CD4-positive, alpha-beta T cell treated with Interleukin-17A for 1 hour (primary cell): ENCODE measurements around the gene NAA15.
"Not testable (repeated sequence)": the region's sequence is repeated elsewhere in the genome, so short reads cannot be mapped to it uniquely, and the experiment has no call there.

ENCODE experiments used
- DNase-seq: peaks from one replicate; pipeline ENCODE4 v3.0.0-alpha.2; 2020

NAA15 gene

GRCh38 chr4:139301113-139301820 lies at the start of gene NAA15:
Gene NAA15, plus strand, starts transcription at chr4:139301505. Its CDS starts 273 bp downstream, at chr4:139301778.
- peak; percentile 98 for DNase-seq

DNA sequence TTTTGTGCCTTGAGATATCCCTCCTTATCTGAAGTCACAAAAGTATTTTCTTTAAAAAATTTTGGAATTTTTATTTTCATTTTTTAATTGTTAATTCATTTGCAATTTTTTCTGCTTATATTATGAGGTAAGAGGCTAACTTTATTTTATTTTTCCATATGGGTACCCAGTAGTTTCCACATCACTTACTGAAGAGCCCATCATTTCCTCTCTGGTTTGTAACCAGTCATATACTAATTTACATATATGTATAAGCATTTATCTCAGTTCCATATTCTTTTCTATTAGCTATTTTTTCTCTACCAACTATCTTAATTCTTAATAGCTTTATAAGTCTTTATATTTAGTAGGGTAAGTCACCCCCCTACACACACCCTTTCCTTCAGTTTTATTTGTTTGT lies 48.3 kb upstream of the NAA15 start:
- no peak for DNase-seq

GRCh38 chr4:139253713-139254112 lies 47.6 kb upstream of the NAA15 start:
- DNase-seq = no peak

- not testable (repeated sequence) for DNase-seq
Measured at GRCh38 chr4:139255581-139255980, 45.7 kb upstream of the NAA15 start.

DNA sequence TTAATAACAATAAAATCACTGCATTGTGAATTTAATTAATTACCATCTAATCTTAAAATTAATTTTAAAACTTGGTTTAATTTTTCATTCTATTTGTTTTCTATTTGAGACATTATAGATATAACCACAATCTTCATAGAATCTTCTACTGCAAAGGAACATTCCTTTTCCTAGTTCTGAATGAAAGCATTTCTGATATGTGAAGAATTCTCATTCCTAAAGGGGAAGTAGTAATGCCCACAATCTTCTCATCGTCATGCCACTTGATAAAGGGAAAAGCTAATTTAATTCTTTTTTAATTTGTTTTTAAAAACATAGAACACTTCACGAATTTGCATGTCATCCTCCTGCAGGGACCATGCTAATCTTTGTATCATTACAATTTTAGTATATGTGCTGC lies 45.0 kb upstream of the NAA15 start:
- DNase-seq = no peak

GRCh38 chr4:139265654-139266053 lies 35.7 kb upstream of the NAA15 start:
- no peak for DNase-seq

GRCh38 chr4:139266208-139266582 lies 35.1 kb upstream of the NAA15 start:
- no peak for DNase-seq

- peak; percentile 81 for DNase-seq
Measured at GRCh38 chr4:139266583-139267257, 34.6 kb upstream of the NAA15 start.

DNA sequence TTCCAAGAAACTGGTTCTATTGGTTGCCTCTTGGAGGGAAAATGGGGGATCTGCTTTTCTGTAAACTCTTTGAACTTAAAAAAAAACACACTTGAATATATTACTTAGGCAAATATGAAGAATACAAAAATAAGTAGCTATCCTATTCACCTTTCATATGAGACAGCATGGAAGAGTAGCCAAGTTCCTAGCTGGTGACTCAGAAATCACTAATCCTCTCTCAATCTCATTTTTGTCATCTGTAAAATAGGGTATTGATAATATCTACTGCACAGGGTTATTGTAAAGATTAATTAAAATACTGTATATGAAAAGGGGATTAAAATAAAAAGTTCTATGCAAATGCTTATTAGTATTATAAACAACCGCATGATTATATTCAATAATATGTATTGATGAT lies 34.0 kb upstream of the NAA15 start:
- DNase-seq = no peak

DNA sequence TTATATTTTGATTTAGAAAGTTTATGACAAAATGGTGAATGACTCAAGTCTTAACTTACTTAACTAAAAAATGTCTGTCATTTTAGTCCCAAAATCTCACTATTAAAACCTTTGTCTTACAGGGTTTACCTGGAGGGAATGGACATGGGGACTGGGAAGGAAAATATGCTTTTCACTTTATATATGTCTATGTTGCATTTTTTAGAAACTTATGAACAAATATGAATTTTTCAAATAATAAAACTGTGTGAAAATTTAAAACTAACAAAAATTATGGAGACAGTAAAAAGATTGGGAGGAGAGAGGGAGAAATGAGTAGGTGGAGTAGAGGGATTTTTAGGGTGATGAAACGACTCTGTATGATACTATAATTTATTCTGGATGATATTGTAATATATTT lies 27.5 kb upstream of the NAA15 start:
- DNase-seq = no peak

DNA sequence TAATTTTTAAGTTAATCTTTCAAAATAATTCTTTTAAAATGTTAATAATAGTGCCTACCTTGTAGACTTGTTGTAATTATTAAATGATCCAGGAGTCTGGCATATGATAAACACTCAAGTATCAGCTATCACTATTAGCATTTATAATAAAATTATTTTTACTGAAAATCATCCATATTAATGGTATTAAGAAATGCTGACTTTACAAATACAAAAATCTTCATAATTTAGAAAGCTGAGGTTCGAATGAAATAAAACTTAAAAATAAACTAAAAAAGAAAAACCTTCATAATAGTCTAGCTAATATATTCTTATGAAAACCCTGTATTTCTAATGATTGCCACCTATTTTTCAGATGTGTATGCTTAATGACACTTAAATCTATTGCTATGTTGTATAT lies 26.5 kb upstream of the NAA15 start:
- no peak for DNase-seq

DNA sequence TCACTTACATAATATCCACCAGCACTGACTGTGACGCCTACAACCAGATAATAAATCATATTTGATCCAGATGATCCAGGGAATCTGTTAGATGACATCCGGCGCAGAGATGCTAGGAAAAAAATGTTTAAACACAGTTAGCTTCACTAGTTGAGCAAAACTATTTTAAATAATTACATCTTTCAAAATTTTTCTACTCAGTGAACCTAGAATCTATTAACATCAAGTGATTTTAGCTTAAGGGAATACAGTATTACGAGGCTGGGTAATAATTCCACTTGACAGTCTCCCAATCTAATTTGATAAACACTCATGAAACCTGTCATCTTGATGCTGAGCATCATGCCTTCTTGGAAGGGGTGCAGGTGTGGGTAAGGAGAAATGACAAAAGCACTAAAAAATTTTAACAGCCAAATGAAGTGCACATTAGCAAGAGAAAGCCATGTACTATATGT lies 26.0 kb upstream of the NAA15 start:
- no peak for DNase-seq

DNA sequence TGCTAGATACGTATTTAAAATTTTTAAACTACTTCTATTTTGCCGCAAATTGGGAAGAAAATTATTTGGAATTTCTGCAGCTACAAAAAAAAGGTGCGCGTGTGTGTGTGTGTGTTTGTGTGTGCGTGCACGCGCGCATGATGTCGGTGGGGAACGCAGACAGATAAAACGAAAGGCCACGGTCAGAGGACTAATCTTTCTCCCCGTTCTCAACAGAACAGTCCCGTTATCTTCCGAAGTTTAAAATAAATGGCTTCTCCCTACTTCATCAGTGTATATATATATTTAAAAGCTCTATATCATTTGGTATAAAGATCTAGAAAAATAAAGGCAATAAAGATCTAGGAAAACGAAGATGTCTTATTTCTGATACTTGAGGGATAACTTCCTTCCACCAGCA lies 22.8 kb upstream of the NAA15 start:
- no peak for DNase-seq

- no peak for DNase-seq
Measured at GRCh38 chr4:139278912-139279759, 22.2 kb upstream of the NAA15 start.

DNA sequence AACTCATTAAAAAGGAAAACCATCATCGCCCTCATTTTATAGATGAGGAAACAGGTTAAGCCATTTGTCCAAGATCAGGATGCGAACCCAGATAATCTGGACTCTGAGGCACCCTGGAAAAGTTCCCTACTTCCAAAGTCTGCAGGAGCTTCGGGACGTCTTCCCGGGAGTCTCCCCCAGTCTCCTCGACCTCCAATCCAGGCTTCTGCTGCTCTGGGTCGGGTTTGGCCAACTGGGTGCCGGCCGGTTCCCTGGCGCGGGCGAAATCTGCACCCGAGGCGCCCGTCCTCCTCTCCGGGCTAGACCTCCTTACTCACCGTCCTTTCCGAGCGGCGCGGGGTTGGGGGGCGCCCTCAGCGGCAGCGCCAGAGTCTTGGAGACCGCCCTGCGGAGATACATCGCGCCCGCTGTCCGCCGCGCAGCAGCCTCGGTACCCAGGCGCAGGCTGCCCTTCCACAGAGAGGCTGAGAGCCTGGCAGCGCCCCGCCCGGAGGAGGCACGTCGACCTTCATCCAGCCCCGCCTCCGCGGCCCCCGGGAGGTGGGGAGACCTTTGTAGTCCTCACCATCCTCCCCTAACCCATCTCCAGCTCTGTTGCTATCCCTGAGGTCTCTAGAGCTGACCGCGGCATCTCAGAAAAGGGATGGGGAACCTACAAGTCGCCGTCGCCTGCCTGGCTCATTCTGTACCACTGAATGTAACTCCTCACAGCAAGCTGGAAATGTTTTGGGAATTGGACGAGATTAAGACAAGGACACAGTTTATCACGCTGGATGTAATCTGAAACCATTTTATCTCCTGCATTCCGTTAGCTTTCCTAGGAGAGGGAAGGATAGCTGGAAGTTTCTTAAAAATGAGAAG lies 21.3 kb upstream of the NAA15 start, which contains the start of gene MGARP:
Gene MGARP (minus strand): TSS at position 466 of the 861 bp plus-strand sequence. CDS start 67 bp downstream, at position 399.
- no peak for DNase-seq

DNA sequence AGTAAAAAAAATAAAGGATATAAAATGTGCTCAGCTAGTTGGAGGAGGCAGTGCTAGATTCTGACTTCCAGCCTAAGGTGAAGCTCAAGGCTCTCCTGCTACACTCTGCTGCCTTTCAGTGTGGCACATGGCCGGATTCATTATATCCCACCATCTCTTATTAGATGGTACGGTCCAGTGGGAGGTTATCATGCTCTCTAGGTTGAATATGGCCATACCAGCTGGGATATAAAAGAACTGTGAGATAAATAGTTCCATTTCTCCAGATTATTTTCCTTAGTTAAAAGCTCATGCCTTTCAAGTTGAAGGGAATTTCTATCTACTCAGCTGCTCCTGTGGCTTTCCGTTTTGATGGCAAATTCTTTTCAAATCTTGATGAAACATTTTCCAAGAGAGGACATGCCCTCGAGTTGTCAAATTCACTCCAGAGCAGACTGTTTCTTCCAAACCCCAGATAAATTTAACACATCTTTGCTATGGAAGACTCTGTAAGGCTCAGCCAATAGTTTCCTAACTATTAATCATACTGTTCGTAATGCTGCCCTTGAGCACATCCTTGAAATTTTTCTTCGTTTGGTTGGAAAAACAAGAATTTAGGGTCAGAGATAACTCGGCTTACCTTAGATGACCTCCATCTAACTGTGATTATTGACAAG lies 19.1 kb upstream of the NAA15 start:
- DNase-seq = no peak

DNA sequence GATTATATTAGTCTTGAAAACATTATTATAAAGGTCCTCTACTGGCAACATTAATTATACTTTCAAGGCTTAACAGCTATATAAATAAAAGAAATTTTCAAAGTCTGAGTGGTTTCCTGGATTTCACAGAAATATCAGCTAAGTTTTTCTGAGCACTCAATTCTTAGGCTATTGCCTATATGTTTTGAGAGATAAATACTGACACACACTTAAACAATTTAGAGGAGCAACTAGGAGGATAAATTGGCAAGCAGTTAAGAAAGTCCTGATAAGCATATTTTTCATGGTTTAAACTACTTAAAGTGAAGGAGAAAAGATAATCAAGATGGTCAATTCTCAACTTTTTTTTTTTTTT lies 18.6 kb upstream of the NAA15 start:
- DNase-seq = no peak

DNA sequence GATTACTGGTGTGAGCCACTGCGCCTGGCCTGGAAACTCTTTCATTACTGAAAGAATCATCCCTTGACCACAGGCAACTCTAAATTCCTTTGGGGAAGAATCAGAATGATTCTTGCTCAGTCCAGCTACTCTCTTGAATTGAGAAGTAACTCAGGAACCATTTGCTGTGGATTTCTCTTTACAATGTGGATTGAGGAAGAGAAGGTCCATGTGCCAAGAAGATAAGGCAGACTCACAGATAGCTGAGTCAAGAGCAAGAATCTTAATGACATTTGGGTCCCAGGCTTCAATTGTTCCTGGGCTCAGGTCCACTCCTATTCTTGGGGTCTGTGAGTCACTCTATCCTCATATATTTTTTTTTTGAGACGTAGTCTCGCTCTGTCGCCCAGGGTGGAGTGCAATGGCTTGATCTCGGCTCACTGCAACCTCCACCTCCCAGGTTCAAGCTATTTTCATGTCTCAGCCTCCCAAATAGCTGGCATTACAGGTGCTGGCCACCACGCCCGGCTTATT lies 15.1 kb upstream of the NAA15 start:
- no peak for DNase-seq

GRCh38 chr4:139295206-139295941 lies 5.9 kb upstream of the NAA15 start:
- DNase-seq = peak; percentile 96

DNA sequence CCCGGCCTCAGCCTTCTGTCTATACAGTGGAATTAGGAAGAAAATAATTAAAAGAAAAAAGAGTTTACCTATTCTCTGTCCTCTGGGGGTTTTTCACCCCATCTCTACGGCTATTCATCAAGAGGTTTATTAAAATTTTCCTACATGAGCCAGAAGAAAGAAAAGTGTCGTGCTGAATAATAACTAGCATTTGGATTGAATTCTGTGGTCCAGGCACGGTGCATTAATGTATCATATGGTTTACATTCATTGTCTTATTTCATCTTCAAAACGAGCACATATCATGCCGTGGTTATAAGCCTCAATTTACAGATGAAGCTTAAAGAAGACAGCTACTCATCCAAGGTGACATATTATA lies 5.4 kb upstream of the NAA15 start:
- no peak for DNase-seq

GRCh38 chr4:139297001-139297410 lies 4.3 kb upstream of the NAA15 start:
- no peak for DNase-seq
